T follicular helper cell (primary cell): ENCODE results near the gene RNF157.
A peak's percentile ranks its signal among the peaks of the same experiment; 100 is the strongest.
"Not testable (repeated sequence)": the region's sequence is repeated elsewhere in the genome, so short reads cannot be mapped to it uniquely, and the experiment has no call there.

Experiments used
- DNase-seq: peaks from one replicate; pipeline ENCODE4 v3.0.0-alpha.2; 2020; ENCODE audit warnings: low read depth

Gene RNF157

DNA sequence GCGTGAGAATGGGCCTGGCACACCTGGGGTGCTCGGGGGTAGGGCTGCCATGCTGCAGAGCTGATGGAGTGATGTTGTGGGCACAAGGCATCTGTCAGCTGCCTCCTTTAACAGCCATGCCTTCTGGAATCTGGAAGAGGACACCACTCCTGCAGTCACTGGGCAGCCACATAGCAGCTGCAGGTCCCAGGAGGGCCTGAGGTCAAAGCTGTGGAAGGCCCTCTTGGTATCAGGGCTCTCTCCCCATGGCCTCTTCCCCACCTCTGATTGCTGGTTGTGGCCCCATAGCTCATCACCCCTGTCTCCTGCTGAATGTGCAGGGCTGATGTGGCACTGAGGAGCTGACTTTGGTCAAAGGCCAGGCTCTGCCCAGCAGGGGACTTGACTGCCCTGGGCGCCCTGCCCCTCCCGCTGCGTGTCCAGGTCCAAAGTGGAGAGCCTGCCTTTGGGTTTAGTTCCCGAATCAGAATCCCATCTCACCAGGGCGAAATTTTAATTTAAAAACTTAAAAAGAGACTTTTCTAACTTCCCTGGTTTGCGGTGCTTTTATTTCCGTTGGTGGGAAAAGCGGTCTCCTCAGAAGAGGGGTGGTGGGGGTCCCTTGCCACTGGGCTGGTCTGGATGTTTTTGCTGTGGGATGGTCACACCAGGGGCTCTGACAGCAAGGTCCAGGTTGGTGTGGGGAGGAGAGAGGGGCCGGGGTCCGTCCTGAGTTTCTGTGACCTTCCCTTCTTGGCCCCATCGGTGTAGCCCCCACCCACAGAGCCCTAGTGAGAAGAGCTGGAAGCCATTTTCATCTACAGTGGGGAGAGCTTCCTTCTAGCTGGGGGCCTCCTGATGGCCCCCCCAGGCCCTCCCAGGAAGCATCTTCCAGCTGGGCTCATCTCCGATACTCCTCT, 30.7 kb upstream of the RNF157 start:
- DNase-seq, result no peak

DNA sequence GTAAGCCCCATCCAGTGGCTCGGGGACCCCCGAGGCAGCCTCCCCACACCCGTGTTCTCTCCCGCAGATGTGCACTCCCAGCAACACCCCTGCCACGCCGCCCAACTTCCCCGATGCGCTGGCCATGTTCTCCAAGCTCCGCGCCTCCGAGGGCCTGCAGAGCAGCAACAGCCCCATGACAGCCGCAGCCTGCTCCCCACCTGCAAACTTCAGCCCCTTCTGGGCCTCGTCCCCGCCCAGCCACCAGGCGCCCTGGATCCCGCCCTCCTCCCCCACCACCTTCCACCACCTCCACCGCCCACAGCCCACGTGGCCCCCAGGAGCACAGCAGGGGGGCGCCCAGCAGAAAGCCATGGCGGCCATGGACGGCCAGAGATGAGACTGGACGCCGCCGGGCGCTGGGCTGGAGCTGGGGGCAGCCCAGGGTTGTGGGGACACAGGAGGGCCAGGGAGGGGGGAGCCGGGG, 29.9 kb upstream of the RNF157 start:
- DNase-seq, result no peak

DNA sequence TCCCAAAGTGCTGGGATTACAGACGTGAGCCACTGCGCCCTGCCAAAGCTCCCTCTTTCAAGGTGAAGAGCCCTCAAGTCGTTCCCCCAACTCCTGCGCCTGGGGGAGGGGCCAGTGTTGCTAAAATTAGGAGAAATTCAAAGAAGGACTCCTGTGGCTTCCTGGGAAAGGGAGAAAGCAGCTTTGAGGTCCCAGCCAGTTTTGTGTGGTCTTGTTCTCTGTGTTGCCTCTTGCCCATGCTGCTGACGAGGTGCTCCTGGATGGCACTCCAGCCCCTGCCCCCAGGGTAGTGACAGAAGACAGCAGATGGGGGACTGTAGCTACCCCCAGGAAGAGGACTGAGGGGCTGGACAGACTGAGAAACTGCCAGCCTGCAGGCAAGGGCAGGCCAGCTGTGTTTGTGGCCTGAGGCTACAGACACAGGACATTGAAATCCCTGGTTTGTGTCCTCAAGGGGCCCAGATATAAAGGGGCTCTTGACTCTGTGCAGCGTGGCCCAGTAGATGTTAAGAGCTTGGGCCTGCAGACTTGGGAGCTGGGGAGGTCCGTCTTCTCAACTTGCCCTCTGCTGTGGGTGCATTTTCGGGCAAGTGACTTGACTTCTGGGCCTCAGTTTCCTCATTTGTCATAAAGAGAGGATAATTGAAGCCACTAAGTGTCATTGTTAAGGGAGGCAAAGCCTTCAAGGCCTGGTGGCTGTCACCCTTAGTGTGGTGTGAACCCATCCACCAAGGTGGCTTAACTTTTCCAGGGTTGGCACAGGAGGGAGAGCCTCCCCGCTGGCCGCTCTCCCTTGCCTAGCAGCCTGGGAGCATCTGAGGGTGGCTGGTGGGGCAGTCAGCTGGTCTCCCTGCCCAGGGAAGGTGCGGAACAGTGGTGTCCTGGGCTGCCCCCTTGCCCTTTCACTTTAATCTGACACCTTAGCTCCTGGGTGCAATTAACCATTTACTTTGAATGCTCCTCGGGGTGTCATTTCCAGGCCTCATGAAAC, 29.0 kb upstream of the RNF157 start:
- DNase-seq, result no peak

DNA sequence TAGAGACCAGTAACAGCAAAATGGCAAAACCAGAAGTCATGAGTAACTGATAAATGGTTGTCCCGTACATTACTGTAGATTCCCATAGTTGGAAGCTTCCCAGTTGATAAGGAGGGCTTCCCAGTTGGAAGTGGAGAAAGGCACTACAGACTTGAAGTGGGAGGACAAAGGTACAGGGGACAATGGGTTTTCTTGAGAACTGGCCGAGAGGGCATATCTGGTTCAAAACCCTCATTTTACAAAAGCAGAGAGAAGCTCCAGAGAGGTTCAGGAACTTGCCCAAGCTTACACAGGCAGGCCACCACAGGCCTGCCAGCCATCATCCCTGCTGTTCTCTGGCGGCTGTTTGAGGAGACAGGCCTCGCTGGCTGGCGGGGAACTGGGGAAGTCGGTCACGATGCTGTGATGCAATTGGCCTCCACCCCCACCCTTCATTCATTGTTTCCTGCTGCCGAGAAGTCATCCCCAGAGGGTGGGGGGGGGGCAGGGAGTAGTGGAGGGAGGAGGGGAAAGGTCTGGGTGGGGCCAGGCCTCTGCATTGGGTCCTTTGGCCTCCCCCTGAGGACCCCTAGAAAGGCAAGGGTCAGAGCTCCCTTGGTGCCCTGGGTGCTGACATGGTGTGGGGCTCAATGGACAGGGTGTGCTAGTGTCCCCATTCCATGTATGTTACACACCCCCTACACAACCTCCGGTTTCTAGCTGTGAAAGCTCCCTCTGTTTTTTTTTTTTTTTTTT, 27.9 kb upstream of the RNF157 start:
- DNase-seq, result peak; percentile 61

DNA sequence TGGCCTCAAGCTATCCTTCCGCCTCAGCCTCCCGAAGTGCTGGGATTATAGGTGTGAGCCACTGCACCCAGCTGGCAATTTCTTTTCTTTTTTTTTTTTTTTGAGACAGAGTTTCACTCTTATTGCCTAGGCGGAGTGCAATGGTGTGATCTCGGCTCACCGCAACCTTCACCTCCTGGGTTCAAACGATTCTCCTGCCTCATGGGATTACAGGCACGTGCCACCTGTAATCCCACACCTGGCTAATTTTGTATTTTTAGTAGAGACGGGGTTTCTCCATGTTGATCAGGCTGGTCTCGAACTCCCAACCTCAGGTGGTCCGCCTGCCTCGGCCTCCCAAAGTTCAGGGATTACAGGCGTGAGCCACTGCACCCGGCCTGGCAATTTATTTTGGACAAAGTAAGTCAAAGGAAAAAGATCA, 27.3 kb upstream of the RNF157 start:
- DNase-seq, result not testable (repeated sequence)

DNA sequence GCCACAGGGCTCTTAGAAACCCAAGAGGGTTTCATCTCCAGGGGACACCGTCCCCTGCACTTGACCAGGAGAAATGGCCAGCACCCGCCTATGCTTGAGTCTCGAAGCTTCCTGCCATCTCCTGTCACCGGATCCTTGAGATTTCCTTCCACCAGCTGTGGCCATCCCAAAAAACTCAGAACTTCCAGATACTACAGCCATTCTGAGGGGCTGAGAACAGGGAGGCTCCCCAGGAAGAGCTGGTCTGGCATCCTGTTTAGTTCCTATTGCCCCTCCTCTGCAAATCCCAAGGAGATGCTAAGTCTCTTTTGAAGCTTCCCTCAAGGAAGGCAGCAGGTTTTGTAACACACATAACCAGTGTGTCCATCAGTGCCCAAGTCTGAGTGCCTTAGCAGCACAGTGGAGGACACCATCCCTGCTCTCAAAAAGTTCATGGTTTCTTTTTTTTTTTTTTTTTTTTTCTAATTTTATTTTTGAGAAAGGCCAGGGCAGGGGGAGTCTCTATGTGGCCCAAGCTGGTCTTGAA, 26.8 kb upstream of the RNF157 start:
- no peak for DNase-seq

DNA sequence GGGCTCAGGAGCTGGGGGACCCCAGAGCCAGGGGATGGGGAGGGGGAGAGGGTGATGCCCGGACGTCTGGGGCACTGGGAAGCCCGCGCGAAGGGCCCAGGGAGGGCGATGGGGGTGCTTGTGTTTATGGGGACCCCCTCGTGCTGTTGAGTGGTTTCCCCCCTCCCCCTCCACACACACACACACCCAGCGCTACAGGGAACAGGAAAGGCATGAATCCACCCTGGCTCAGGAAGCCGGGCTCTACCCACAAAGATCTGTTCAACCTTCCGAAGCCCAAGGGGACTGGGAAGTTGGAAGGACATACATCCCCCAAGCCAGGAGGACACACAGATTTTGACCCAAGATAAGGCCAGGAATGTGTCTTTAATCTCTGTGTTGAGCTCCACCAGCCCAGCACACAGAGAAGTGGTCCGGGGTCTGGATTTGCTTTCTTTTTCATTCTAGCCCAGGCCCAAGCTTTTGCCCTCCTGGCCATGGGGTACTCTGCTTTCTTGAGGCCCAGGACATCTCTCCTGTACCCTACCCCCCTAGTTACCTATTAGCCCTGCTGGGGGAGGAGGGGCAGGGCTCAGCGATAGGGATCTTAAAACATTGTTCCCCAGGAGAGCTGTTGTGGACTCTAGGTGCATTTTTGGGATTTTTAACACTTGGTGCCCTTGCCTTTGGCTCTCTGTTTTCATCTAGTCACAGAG, 26.1 kb upstream of the RNF157 start:
- no peak for DNase-seq

DNA sequence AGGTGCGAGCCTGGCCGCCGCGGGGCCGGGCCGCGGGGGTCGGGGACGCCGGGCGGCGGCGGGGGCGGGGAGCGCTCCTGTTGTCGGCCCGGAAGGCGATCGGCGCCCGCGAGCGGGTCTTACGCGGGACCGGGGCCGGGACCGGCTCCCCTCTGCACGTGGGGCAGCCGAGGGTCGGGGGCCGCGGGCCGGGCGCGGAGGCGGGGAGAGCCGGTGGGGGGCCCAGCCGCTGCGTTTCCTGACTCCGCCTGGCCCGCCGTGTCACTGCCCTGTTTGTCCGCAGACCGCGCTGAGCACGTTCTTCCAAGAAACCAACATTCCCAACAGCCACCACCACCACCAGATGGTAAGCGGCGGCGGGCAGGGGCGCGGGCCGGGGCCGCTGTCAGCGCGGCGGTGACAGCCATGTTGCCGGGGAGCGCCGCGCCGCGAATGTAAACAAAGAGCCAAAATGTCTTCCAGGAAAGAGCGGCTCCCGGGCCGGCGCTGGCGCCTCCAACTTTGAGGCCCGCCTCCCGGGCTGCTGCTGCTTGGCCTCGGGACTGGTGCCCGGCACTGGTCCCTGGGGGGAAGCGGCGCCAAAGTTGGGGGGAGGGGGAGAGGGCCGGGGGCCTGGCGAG, 25.4 kb upstream of the RNF157 start:
- DNase-seq, result peak; percentile 55

DNA sequence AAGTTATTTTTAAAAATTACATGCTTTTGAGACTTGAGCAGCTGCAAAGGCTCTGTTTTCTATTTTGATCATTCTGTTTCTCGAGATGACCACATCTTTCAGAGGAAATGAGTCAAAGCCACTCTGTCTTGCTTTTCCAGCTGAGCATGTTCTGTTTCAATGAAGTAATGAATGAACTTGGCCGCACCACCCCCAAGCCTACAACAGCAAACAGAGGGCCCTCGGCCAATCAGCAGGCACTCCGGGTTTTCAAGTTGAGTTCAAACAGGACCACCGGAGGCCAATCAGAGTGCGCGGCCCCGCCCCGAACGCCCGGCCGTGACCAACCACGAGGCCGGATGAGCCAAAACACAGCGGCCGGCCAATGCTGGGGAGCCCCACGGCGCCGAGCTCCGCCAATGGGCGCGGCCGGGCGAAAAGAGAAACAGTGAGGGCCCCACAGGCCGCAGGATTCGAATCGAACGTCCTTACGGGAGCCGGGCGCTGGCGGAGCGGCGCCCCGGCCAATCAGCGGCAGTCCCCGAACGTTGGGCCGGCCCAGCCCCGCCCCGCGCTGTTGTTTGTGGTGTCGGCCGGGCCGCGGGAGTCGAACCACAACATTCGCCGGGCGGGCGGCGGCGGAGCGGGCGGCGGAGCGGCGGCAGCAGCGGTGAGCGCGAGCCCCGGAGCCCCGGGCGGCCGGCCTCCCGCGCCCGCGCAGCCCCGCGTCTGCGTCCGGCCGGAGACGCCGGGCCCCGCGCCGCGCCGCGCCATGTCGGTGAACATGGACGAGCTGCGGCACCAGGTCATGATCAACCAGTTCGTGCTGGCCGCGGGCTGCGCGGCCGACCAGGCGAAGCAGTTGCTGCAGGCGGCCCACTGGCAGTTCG, 24.7 kb upstream of the RNF157 start, which contains the start of gene UBALD2:
UBALD2 (plus strand) TSS at position 594 of the 869 bp plus-strand sequence; CDS start at position 752, 158 bp downstream.
- peak; percentile 96 for DNase-seq

DNA sequence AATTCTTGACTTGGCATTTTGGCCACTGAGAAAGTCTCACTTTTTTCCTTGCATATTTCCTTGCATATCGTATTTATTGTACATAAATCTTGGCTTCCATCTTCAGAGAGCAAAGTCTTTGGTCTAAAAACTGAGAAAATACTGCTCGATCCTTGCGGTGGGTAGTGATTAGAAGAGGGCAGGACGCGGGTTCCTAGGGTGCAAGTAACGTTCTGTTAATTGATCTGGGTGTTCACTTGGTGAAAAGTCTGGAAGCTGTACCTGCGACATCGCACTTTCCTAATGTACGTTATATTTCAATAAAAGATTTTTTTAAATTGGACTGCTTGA, 24.1 kb upstream of the RNF157 start:
- no peak for DNase-seq

DNA sequence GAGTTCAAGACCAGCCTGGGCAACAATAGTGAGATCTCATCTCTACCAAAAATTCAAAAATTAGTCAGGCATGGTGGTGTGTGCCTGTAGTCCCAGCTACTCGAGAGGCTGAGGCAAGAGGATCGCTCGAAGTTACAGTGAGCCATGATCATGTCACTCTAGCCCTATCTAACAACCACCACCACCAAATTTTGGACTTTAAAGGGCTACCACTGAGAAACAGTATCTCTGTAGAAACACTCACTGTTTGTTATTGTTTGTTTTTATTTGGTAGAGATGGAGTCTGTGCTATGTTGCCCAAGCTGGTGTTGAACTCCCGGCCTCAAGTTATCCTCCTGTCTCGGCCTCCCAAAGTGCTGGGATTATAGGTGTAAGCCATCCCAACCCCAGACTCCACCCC, 23.6 kb upstream of the RNF157 start:
- no peak for DNase-seq

DNA sequence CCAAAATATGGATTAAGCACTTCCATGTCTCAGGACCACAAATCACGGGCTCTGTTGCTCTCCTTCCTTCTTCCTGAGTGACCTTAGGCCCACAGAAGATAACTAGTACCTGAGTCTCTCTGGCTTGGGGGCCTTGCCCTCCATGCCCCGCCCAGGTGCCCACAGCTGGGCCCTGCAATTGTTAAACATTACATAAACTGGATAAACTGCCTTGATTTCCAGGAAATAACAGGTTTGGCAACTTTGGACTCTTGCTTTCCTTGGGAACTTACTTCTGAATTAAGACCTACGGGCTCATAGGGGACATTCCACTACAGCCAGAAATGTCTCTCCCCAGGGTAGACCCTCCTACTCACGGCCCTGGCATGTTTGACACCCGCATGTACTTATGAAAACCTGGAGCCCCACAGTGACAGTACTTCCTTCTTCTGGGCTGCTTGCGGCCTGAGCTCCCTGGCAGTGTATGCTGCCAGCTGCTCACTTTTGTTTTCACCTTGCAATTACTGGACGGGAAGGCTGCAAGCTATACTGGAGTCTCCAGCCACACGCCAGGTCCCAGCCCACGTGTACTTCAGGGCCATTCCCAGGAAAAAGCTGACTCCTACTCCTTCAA, 22.5 kb upstream of the RNF157 start:
- no peak for DNase-seq

DNA sequence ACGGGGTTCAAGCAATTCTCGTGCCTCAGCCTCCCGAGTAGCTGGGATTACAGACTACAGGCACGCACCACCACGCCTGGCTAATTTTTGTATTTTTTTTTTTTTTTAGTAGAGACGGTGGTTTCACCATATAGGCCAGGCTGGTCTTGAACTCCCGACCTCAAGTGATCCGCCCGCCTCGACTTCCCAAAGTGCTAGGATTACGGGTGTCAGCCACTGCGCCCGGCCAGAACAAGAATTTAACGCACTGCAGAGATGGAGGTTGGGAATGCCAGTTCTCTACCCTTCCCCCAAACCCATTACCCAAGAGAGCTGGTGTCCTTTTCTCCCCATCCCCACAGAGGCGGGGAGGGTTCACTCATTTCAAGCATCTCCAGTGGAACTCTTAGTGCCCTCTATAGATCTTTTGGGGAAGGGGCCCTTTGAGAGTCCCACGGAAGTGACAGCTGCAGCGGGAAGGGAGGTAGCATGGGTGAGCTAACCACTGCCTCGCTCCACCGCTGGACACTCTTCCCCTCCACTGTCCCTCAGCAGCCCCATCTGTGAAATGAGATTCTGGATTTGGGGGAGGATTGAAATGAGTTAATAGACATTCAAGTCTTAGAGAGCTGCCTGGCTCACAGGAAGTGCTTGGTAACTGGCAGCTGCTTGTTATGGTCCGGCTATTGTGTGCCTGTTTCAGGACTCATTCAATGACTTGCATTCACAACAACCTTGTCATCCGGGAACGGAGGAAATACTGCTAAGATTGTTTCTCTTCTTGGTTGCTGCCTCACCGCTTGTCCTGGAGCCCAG, 21.3 kb upstream of the RNF157 start:
- DNase-seq, result no peak

DNA sequence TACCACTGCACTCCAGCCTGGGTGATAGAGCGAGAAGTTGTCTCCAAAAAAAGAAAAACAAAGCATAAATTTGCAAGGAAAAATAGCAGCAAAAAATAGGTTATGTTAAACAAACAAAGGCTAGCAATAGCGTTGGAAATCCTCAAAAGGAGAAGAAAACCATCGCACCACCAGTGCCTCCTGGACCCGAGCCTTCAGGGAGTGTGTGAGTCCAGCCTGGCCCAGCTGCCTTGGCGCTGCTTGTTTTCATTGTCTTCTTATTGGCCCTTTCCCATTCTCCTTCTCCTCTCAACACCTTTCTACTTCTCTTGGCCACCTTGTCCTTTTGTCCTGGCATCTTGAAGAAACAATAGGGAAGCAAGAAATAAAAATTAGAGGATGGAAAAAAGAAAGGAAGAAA, 20.4 kb upstream of the RNF157 start:
- DNase-seq, result no peak

DNA sequence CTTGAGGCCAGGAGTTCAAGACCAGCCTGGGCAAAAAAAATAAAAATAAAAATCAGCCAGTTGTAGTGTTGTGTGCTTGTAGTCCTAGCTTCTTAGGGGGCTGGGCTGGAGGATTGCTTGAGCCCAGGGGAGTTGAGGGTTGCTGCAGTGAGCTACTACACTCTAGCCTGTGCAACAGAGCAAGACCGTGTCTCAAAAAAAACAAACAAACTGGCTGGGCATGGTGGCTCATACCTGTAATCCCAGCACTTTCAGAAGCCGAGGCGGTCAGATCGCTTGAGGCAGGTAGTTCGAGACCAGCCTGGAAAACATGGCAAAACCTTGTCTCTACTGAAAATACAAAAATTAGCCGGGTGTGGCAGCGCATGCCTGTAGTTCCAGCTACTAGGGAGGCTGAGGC, 19.9 kb upstream of the RNF157 start:
- DNase-seq, result no peak

DNA sequence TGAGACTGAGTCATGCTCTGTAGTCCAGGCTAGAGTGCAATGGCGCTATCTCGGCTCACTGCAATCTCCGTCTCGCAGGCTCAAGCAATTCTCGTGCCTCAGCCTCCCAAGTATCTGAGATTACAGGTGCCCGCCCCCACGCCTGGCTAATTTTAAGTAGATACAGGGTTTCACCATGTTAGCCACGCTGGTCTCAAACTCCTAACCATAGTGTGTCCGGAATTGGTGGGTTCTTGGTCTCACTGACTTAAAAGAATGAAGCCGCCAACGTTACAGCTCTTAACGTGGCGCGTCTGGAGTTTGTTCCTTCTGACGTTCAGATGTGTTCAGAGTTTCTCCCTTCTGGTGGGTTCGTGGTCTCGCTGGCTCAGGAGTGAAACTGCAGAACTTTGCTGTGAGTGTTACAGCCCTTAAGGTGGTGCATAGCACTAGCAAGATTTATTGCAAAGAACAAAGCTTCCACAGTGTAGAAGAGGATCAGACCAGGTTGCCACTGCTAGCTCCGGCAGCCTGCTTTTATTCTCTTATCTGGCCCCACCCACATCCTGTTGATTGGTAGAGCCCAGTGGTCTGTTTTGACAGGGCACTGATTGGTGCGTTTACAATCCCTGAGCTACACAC, 16.2 kb upstream of the RNF157 start:
- not testable (repeated sequence) for DNase-seq

DNA sequence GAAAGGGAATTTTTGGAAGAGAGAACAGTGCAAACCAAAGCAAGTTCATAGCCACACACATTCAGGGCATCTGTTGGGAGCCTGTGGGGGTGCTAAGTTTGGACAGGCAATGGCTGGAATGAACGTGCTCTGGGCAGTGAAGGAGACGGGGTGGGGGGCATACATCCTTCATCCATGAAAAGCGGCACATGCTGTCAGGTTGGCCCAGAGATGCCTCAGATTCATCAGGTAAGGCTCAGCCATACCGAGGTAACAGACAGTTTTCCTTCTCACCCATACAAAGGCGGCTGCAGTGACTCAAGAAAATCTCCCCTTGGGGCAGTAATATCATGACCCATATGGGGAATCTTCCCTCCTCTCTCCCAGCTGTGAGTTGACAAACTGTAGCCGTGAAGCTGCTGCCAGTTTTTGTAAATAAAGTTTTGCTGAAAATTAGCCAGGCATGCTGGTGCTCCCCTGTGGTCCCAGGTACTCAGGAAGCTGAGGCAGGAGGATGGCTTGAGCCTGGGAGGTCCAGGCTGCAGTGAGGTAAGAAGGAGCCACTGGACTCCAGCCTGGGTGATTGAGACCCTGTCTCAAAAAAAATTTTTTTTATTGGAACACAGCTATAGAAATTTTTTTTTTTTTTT, 15.6 kb upstream of the RNF157 start:
- DNase-seq, result no peak
